GM10847 (cell line): Measurements from ENCODE around the gene DGCR6L.

Experiments used
- POLR2A ChIP-seq: IDR thresholded peaks from 2 replicates; pipeline ENCODE4 v1.6.1; 2011; ENCODE audit not compliant: insufficient read length; ENCODE audit errors: extremely low read depth

Gene DGCR6L

DNA sequence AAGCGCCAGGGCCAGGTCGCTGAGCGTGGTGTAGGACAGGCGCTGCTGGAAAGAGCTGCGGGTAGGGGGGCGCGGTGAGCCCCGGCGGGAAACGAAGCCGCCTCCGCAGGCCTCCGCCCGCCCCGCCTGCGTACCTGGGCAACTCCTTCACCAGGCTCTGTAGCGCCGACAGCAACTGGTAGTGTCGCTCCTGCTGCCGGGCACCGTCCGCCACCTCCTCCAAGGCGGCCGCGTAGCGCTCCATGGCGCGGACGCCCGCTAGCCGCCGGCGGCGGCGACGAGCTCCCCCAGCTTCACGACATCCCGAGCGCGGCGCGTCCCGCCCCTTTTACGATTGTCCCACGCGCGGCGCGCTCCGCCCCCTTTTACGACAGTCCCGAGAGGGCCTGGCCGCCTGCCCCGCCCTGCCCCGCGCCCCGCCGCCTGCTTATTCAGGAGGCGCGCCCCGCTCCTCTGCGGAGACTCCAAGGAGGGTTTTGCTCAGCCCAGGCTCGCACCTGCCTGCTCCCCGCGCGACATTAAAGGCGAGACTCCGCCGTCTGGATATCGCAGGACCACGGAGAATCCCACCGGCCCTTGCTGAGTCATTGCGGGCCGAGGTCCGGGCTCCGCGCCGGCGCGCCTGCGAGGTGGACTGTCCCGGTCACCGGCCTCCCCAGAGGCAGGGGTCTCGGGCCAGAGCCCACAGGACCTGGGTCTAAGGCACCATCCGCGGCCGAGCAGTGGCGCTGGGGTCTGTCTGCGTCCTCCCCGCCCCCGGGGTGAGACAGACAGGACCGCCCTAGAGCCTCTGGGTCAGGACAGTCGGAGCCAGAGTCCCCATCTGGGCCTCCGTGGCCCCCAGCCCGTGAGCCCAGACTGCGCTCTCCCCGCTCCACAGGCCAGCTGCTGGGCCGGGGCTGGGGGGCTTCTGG lies at the start of gene DGCR6L:
Gene DGCR6L (minus strand): TSS at position 316 of the 914 bp plus-strand sequence. CDS start 72 bp downstream, at position 244.
- peak; percentile 30 for TF ChIP-seq POLR2A

- TF ChIP-seq POLR2A: no peak
These were observed 34.5 kb upstream of the DGCR6L start for GRCh38 chr22:20354238-20354975.

DNA sequence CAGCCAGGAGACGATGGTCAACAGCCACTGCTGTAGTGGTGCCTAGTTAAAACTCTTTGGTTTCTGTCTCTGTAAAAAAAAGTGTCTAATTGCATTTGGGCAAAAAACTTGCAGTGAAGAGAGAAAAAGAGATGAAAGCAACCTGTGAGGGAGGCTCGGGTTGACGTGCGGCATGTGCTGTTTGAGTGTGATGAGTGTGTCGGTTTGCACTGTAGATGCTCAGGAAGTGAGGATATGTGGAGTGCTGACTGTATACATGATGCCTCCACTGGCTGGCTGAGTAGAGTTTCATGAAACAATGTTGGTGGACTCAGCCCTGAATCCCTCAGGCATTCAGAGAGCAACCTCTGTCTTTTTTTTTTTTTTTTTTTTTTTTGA lies 4.3 kb upstream of the DGCR6L start:
- TF ChIP-seq POLR2A: no peak

- no peak for TF ChIP-seq POLR2A
These were observed 667 bp downstream of the DGCR6L start for GRCh38 chr22:20319041-20319744.

DNA sequence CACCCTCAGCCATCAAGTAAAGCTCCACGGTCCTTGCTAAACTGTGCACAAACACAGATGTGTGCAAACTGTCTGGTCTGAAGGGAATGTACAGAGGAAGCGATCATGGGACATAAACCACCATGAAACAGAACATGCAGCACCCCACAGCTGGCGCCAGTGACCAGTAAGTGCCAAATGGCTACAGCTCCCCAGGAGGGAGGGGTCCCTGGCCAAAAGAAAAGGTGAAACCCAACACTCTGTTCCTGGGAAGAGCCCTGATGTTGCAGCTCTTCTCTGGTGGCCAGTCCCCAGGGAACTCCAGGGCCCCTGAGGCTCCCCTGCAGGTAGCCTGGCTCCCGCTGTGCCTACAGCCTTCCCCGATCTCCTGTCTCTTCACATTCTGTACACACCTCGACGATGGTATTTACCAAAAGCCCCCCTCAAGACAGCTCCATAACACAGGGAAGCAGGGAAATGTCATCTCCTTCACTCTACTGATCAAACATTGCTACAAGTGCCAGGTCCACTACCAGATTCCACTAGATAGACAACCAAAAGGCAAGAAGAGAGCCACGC lies 2.9 kb downstream of the DGCR6L start:
- TF ChIP-seq POLR2A: no peak

GRCh38 chr22:20316217-20316843 lies 3.5 kb downstream of the DGCR6L start:
- TF ChIP-seq POLR2A: no peak

- TF ChIP-seq POLR2A: no peak
These were observed 4.3 kb downstream of the DGCR6L start for GRCh38 chr22:20315337-20316216.

GRCh38 chr22:20312396-20313191 lies 7.3 kb downstream of the DGCR6L start:
- TF ChIP-seq POLR2A: no peak

- no peak for TF ChIP-seq POLR2A
These were observed 13.8 kb downstream of the DGCR6L start for GRCh38 chr22:20305894-20306645.

DNA sequence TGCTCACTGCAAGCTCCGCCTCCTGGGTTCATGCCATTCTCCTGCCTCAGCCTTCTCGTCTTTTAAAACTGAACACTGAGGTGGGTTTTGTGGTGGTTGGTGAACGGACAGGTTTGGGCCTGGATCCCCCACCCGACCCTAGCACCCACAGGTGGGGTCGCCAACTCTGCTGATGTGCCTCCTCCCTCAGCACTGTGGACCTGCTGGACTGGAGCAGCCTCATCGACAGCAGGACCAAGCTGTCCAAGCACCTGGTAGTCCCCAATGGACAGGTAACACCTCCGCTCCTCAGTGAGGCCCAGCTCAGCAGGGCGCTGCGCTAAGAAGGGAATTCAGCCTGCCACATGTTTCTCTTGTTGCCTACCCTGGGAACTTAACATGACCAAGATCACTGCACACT lies 15.2 kb downstream of the DGCR6L start:
- TF ChIP-seq POLR2A: no peak

DNA sequence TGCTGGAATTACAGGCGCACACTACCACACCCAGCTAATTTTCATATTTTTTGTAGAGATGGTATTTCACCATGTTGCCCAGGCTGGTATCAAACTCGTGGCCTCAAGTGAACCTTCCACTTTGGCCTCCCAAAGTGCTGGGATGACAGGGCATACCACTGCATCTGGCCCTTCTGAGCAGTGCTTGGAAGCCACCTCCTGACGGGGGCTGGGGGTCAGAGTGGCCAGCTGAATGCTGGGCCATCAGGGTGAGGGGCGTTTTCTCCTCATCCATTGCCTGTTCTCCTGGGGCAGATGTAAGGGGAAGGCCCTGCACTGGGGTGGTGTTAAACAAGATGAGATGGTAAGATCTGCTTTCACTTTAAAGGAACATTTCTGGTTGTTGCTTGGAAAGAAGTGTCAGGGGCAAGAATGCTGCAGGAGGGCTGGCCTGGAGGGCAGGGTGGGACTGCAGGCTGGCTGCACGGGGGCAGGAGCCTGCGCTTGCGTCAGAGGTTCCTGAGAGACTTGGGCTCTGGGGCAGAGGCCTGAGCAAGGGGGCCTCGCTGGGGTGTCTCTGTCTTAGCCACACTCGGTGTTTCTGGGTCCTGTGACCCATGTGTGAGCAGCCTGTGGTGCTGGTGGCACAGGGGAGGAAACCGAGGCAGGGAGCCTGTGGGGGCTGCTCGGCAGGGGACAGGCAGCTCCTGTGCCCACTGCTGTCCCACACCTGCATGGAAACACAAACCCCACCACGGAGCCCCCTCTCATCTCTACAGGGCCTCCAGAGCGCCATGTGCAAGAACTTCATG lies 17.2 kb downstream of the DGCR6L start:
- no peak for TF ChIP-seq POLR2A

- no peak for TF ChIP-seq POLR2A
These were observed 20.1 kb downstream of the DGCR6L start for GRCh38 chr22:20299746-20300136.
